Upper lobe of left lung (tissue), 4 donors: ENCODE measurements around the gene KCNIP4.

Experiments used
- CTCF ChIP-seq, 6 experiments: fragments of 450-650 bp in 4 of 6; fragments of 200-600 bp in 2 of 6; sonication (generic) in 2 of 6; IDR thresholded peaks; one replicate each; pipeline ENCODE4 v1.5.1; 2016 to 2019; ENCODE audit warnings: antibody characterized with exemption in 6 of 6
- EP300 ChIP-seq, 4 donors: sonication (generic); formaldehyde crosslinking; IDR thresholded peaks; one replicate each; pipeline ENCODE4 v1.5.1; 2017; ENCODE audit warnings: antibody characterized with exemption in 4 of 4, control low read depth in 2 of 4
- POLR2AphosphoS5 ChIP-seq, 2 donors: sonication (generic); formaldehyde crosslinking; IDR thresholded peaks; one replicate each; pipeline ENCODE4 v1.5.1; 2017; ENCODE audit warnings: antibody characterized with exemption in 2 of 2

- no peak for TF ChIP-seq EP300 (IDR thresholded peaks at IDR 0.05)
- no peak for TF ChIP-seq CTCF (IDR thresholded peaks at IDR 0.05)
- TF ChIP-seq POLR2AphosphoS5 (IDR thresholded peaks at IDR 0.05), result no peak
Observed at GRCh38 chr4:21896767-21897166, 51.8 kb downstream of the KCNIP4 start.
